Psoas muscle (tissue), 8 donors: ENCODE data around the gene KIAA0825. TPM values are rescaled to one million over a fixed set of nuclear protein-coding genes. Genes with fewer than 3 reads are reported as not detected.

Experiments used
- ATAC-seq, 4 donors: fragments of 200-7000 bp; cut with Tn5 transposase; one replicate each; pipeline ENCODE4 v1.9.1; 2020; ENCODE audit warnings: moderate library complexity in 3 of 4, mild to moderate bottlenecking in 2 of 4
- DNase-seq, 2 donors: peaks; one replicate each; pipeline ENCODE4 v3.0.0-alpha.2; 2020
- H3K27ac ChIP-seq: fragments of 200-600 bp; one replicate; pipeline ENCODE4 v1.8.0; 2022
- H3K27me3 ChIP-seq, 3 donors: fragments of 200-600 bp in 1 of 3; one replicate each; pipeline versions ENCODE4 v1.6.1 to v1.8.0; 2013 to 2022; ENCODE audit warnings: low read length in 2 of 3, mild to moderate bottlenecking in 2 of 3, moderate library complexity in 1 of 3; ENCODE audit not compliant: insufficient read depth in 3 of 3
- H3K36me3 ChIP-seq, 2 donors: fragments of 200-600 bp in 1 of 2; one replicate each; pipeline versions ENCODE4 v1.6.1 to v1.8.0; 2013 to 2022; ENCODE audit warnings: low read depth in 1 of 2, mild to moderate bottlenecking in 1 of 2, moderate library complexity in 1 of 2; ENCODE audit not compliant: insufficient read depth in 1 of 2
- H3K4me1 ChIP-seq: fragments of 200-600 bp; one replicate; pipeline ENCODE4 v1.8.0; 2022
- H3K4me3 ChIP-seq: fragments of 200-600 bp; one replicate; pipeline ENCODE4 v1.8.0; 2022; ENCODE audit warnings: mild to moderate bottlenecking
- H3K9me3 ChIP-seq: fragments of 200-600 bp; one replicate; pipeline ENCODE4 v1.8.0; 2022
- CTCF ChIP-seq: fragments of 200-600 bp; IDR thresholded peaks from one replicate; pipeline ENCODE4 v1.8.0; 2022; ENCODE audit warnings: antibody characterized with exemption
- WGBS, 3 donors: extraction: QIAGEN DNeasy Blood & Tissue Kit; methylation state at CpG; one replicate each; pipeline versions ENCODE4 v1.1.6 to v1.1.7; 2013; 5-methylcytosine and 5-hydroxymethylcytosine counted together
- intact Hi-C, 2 donors: fragments of 100-400 bp; cut with DNase I; formaldehyde crosslinking; loops; one replicate each; pipeline versions ENCODE4 v1.11.0 to v1.14.2; 2022
- polyA plus RNA-seq, 3 donors: library from polyadenylated mRNA; stranded (reverse); fragments of 200-250 nt; gene quantifications; one replicate each; pipeline ENCODE4 v1.2.3, GENCODE V29; 2013
- total RNA-seq, 4 donors: library from RNA; stranded (reverse); fragmentation: NEBNext Ultra II Directional in 2 of 4; extraction: Animal tissue kit (Norgen Biotek cat#: 25700) in 2 of 4; gene quantifications; one replicate each; pipeline versions ENCODE4 v1.2.1 to v1.2.4, GENCODE V29; 2021 to 2023
- donor health status: healthy with polysubstance abuse.
- donor health status: DM: no; HTN: no; CAD: no; lungs with moderate emphysema.
- donor health status: Bipolar disorder and iron deficiency.
- donor health status: healthy.
- donor health status: DM: yes; HTN: yes; CAD: no.
- donor health status: DM: no; HTN: no; CAD: no.
- donor health status: DM: no; HTN: no; CAD: no.
- donor health status: DM: yes; HTN: yes; CAD: no.

Gene KIAA0825
- total and polyA plus RNA-seq, 7 donors = 0.41 to 1.5 (median 1.1) TPM

GRCh38 chr5:94312298-94312697 lies 306.1 kb downstream of the KIAA0825 start:
- no peak overlapping the region for H3K27ac ChIP-seq
- ATAC-seq = no peak
- no peak overlapping the region for H3K4me3 ChIP-seq
- H3K27me3 ChIP-seq = no peaks in the 10 kb centered on the region
- no peak for TF ChIP-seq CTCF
- 90 to 93% (median 91%) methylated on average over 5 of the region's 5 CpGs for WGBS, 3 donors
- no peaks in the 10 kb centered on the region for H3K4me1 ChIP-seq
- intact Hi-C loops = no loop called here
- DNase-seq = no peak
- no peaks in the 10 kb centered on the region for H3K36me3 ChIP-seq
- H3K9me3 ChIP-seq = no peaks in the 10 kb centered on the region

- Histone ChIP-seq H3K27me3 (no peaks in the 10 kb centered on the region), H3K9me3 (no peaks in the 10 kb centered on the region), H3K4me3 (no peak overlapping the region), H3K4me1 (no peaks in the 10 kb centered on the region), H3K36me3 (no peaks in the 10 kb centered on the region), H3K27ac (no peak overlapping the region)
- ATAC-seq (no peak), DNase-seq (no peak)
- 85 to 95% (median 93%) methylated on average over 1 of the region's 1 CpG for WGBS, 3 donors
- intact Hi-C loops = no loop called here
- TF ChIP-seq CTCF = no peak
Observed at GRCh38 chr5:94310833-94311232, 307.6 kb downstream of the KIAA0825 start.

GRCh38 chr5:94309141-94309540 lies 309.3 kb downstream of the KIAA0825 start:
- Histone ChIP-seq H3K27me3 (no peaks in the 10 kb centered on the region), H3K4me3 (no peak overlapping the region), H3K4me1 (no peaks in the 10 kb centered on the region), H3K9me3 (no peaks in the 10 kb centered on the region), H3K27ac (no peak overlapping the region), H3K36me3 (no peaks in the 10 kb centered on the region)
- intact Hi-C loops = no loop called here
- no peak for TF ChIP-seq CTCF
- no peak for DNase-seq
- no peak for ATAC-seq
- 39 to 43% (median 40%) methylated on average over 1 of the region's 1 CpG for WGBS, 3 donors

GRCh38 chr5:94308442-94308841 lies 310.0 kb downstream of the KIAA0825 start:
- Histone ChIP-seq H3K27ac (no peak overlapping the region), H3K9me3 (no peaks in the 10 kb centered on the region), H3K27me3 (no peaks in the 10 kb centered on the region), H3K4me3 (no peak overlapping the region), H3K36me3 (no peaks in the 10 kb centered on the region), H3K4me1 (no peaks in the 10 kb centered on the region)
- intact Hi-C loops = no loop called here
- TF ChIP-seq CTCF = no peak
- WGBS, 3 donors = 71 to 79% (median 71%) methylated on average over 1 of the region's 1 CpG
- no peak for DNase-seq
- ATAC-seq = no peak

GRCh38 chr5:94304146-94304545 lies 314.3 kb downstream of the KIAA0825 start:
- Histone ChIP-seq H3K27me3 (no peaks in the 10 kb centered on the region), H3K27ac (no peak overlapping the region), H3K9me3 (no peaks in the 10 kb centered on the region), H3K4me3 (no peak overlapping the region), H3K4me1 (no peaks in the 10 kb centered on the region), H3K36me3 (no peaks in the 10 kb centered on the region)
- no peak for TF ChIP-seq CTCF
- 75 to 83% (median 81%) methylated on average over 7 of the region's 7 CpGs for WGBS, 3 donors
- no peak for ATAC-seq
- no peak for DNase-seq
- intact Hi-C loops = no loop called here
